Stimulated activated CD4-positive, alpha-beta T cell treated with anti-CD3 and anti-CD28 coated beads, TNF-alpha, amount 100 ng/mL, for 24 hours (primary cell): ENCODE results near the gene BUB1B.

Experiments
- DNase-seq, 3 experiments: peaks; one replicate each; pipeline ENCODE4 v3.0.0-alpha.2; 2020; ENCODE audit warnings: low read depth in 3 of 3

BUB1B gene

GRCh38 chr15:40183636-40184463 lies 23.0 kb downstream of the BUB1B start:
- DNase-seq: no peak

GRCh38 chr15:40190591-40190990 lies 29.7 kb downstream of the BUB1B start:
- no peak for DNase-seq

GRCh38 chr15:40192942-40193341 lies 32.1 kb downstream of the BUB1B start:
- no peak for DNase-seq

GRCh38 chr15:40197434-40197833 lies 36.6 kb downstream of the BUB1B start:
- DNase-seq: no peak

GRCh38 chr15:40198355-40199085 lies 37.7 kb downstream of the BUB1B start:
- DNase-seq: no peak

GRCh38 chr15:40204100-40204499 lies 43.2 kb downstream of the BUB1B start:
- no peak for DNase-seq

- peak in 1 of 3 experiments; percentile 33 for DNase-seq
Observed at GRCh38 chr15:40217166-40217824, 56.4 kb downstream of the BUB1B start.

- no peak for DNase-seq
Observed at GRCh38 chr15:40219801-40220200, 58.9 kb downstream of the BUB1B start.

GRCh38 chr15:40222131-40222530 lies 61.3 kb downstream of the BUB1B start:
- no peak for DNase-seq

- no peak for DNase-seq
Observed at GRCh38 chr15:40226736-40227135, 65.9 kb downstream of the BUB1B start.

GRCh38 chr15:40229316-40229715 lies 68.4 kb downstream of the BUB1B start:
- no peak for DNase-seq

GRCh38 chr15:40229956-40230355 lies 69.1 kb downstream of the BUB1B start:
- no peak for DNase-seq

- DNase-seq: no peak
Observed at GRCh38 chr15:40232625-40233070, 71.8 kb downstream of the BUB1B start.

- DNase-seq: no peak
Observed at GRCh38 chr15:40233727-40234577, 73.1 kb downstream of the BUB1B start.

GRCh38 chr15:40234783-40235182 lies 73.9 kb downstream of the BUB1B start:
- no peak for DNase-seq

- DNase-seq: no peak
Observed at GRCh38 chr15:40235201-40235885, 74.5 kb downstream of the BUB1B start.

GRCh38 chr15:40238532-40239403 lies 77.9 kb downstream of the BUB1B start, which contains the start of gene PAK6:
PAK6 (plus strand) TSS chr15:40239063; CDS start chr15:40264786, 25,723 bp downstream.
- DNase-seq: peak in 1 of 3 experiments; percentile 44

- no peak for DNase-seq
Observed at GRCh38 chr15:40239404-40239692, 78.5 kb downstream of the BUB1B start.

GRCh38 chr15:40239693-40240618 lies 79.1 kb downstream of the BUB1B start:
- DNase-seq: no peak
